AG04449 (cell line): Measurements from ENCODE around the gene OR4D9.
"Not testable (repeated sequence)": the region's sequence is repeated elsewhere in the genome, so short reads cannot be mapped to it uniquely, and the experiment has no call there.

Experiments
- CTCF ChIA-PET: fragments of 350-600 bp; formaldehyde crosslinking; extraction: SDS; loops from one replicate; lab custom pipeline; 2021; ENCODE audit warnings: antibody characterized with exemption; lab: Yijun Ruan, JAX
- POLR2A ChIA-PET: fragments of 400-600, 350-600 bp; formaldehyde crosslinking; extraction: SDS; loops from one replicate; lab custom pipeline; 2020; ENCODE audit warnings: antibody characterized with exemption, inconsistent platforms; lab: Yijun Ruan, JAX
- DNase-seq: peaks from one replicate; pipeline ENCODE4 v3.0.0-alpha.2; 2010; ENCODE audit warnings: low read depth, low spot score
- H3K4me3 ChIP-seq: 2 replicates; pipeline ENCODE4 v1.5.1; 2011; ENCODE audit warnings: low read depth, mild to moderate bottlenecking, control low read depth, low read length
- CTCF ChIP-seq: IDR thresholded peaks from one replicate; pipeline ENCODE4 v1.5.1; 2011; ENCODE audit warnings: mild to moderate bottlenecking, moderate library complexity, low read length, control low read depth, inconsistent platforms; ENCODE audit not compliant: insufficient read depth; ENCODE audit errors: missing control alignments

Gene OR4D9

GRCh38 chr11:59501931-59502330 is 9.4 kb upstream of the OR4D9 start:
- POLR2A ChIA-PET: no interaction called here
- no peak overlapping the region for H3K4me3 ChIP-seq
- no peak for TF ChIP-seq CTCF
- no peak for DNase-seq
- CTCF ChIA-PET: no interaction called here

- ChIA-PET POLR2A (no interaction called here), CTCF (no interaction called here)
- no peak for DNase-seq
- no peak for TF ChIP-seq CTCF
- no peak within 1 kb of the TSS for H3K4me3 ChIP-seq
These were observed 8.1 kb upstream of the OR4D9 start, which contains the start of gene OR4D11 for GRCh38 chr11:59503276-59503675. Gene OR4D11, plus strand, starts transcription at chr11:59503576. Its CDS starts 0 bp downstream, at chr11:59503576.

GRCh38 chr11:59511675-59512074 is 336 bp downstream of the OR4D9 start:
- ChIA-PET POLR2A (no interaction called here), CTCF (no interaction called here)
- no peak for TF ChIP-seq CTCF
- no peak overlapping the region for H3K4me3 ChIP-seq
- no peak for DNase-seq

- POLR2A ChIA-PET, CTCF ChIA-PET, DNase-seq, H3K4me3 ChIP-seq: not testable (repeated sequence)
These were observed 8.8 kb downstream of the OR4D9 start for GRCh38 chr11:59520139-59520538.

GRCh38 chr11:59520741-59521140 is 9.4 kb downstream of the OR4D9 start:
- DNase-seq: no peak
- TF ChIP-seq CTCF: no peak
- ChIA-PET CTCF (no interaction called here), POLR2A (no interaction called here)
- no peak overlapping the region for H3K4me3 ChIP-seq

GRCh38 chr11:59523541-59523940 is 12.2 kb downstream of the OR4D9 start:
- POLR2A ChIA-PET: no interaction called here
- CTCF ChIA-PET: interaction anchor here (1.6 kb wide), 1 partner anchor 14 kb away, joined by 4 read pairs; no protein-coding TSS in a partner anchor
- DNase-seq: no peak
- H3K4me3 ChIP-seq: no peak overlapping the region
- no peak for TF ChIP-seq CTCF

GRCh38 chr11:59528711-59529110 is 17.4 kb downstream of the OR4D9 start:
- H3K4me3 ChIP-seq: no peak overlapping the region
- ChIA-PET POLR2A (no interaction called here), CTCF (interaction anchor here (1.4 to 2.0 kb wide), 3 partner anchors 9 to 154 kb away, joined by 5 to 14 read pairs (median 5); no protein-coding TSS in a partner anchor)
- no peak for DNase-seq
- TF ChIP-seq CTCF: no peak
